DND-41 (cell line): Measurements from ENCODE around the gene TMEM18.

Experiments
- CTCF ChIP-seq: IDR thresholded peaks from 2 replicates; pipeline ENCODE4 v1.5.1; 2012; ENCODE audit warnings: borderline replicate concordance, low read length, moderate library complexity, mild to moderate bottlenecking; ENCODE audit not compliant: poor library complexity, severe bottlenecking; ENCODE audit errors: extremely low read depth
- EZH2 ChIP-seq: IDR thresholded peaks from 3 replicates; pipeline ENCODE4 v1.6.1; 2012; ENCODE audit warnings: borderline replicate concordance, low read depth, mild to moderate bottlenecking, moderate library complexity, low read length, inconsistent platforms; ENCODE audit not compliant: severe bottlenecking

- no peak for TF ChIP-seq CTCF
- no peak for TF ChIP-seq EZH2
These were observed 17.0 kb upstream of the TMEM18 start for GRCh38 chr2:694174-694573.
